Measurements from ENCODE around the gene ATG9B. TPM values are rescaled to one million over a fixed set of nuclear protein-coding genes. Genes with fewer than 3 reads are reported as not detected.

The ATG9B gene
- total RNA-seq, 4 donors from 2014 or later, result 47.6 to 125 (median 59.8) TPM

DNA sequence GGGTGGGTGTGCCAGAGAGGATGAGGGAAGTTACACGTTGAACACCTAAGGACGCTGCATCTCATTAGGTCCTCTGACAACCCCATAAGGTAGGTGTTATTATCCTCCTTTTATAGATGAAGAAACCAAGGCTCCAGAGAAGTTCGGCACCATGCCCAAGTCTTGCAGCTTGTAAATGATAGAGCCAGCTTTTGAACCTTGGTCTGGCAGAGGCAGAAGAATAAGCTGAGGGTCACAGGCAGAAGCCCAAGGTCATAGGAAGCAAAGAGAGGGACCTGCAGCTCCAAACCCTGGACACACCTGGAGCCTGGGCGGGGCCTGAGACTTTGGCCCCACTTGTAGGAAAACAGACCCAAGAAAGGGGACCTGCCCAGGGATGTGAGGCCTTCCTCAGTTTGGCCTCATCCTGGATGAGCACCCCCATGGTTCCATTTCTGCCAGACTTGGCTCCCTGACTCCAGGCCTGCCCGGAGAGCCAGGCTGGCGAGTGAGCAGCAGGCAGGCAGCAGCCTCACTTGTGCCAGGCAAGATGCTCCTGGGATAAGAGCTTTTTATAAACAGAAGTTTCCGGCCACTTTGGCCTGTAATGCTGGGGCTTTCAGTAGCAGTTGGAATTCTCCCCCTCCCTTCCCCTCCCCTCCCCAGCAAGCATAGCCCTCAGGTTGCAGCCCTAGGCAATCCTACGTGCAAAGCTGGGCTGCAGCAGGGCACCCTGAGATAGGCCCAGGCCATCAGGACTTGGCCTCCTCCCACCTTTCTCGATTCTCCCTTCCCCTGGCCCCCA, 48.6 kb downstream of the ATG9B start:
- TF ChIP-seq POLR2A (IDR thresholded peaks at IDR 0.05), result no peak
- TF ChIP-seq CTCF (IDR thresholded peaks at IDR 0.05), result no peak
- DNase-seq (ENCODE audit: low spot score in 2 of 2), result no peak
- WGBS, 2 donors, result 73 to 76% methylated on average over 9 of the region's 9 CpGs
- intact Hi-C loops (cut with DNase I; ENCODE audit: low total_unique reads), result no loop called here
- no peak overlapping the region for H3K4me3 ChIP-seq (ENCODE audit: low read depth, poor library complexity, severe bottlenecking)

GRCh38 chr7:150974468-150975391, 49.6 kb downstream of the ATG9B start:
- 2 to 4% methylated on average over 12 to 51 of the region's 89 CpGs for WGBS, 2 donors
- DNase-seq (ENCODE audit: low spot score in 2 of 2), result no peak
- no peak overlapping the region for H3K4me3 ChIP-seq (ENCODE audit: low read depth, poor library complexity, severe bottlenecking)
- TF ChIP-seq POLR2A (IDR thresholded peaks at IDR 0.05), result no peak
- TF ChIP-seq CTCF (IDR thresholded peaks at IDR 0.05), result no peak
- intact Hi-C loops (cut with DNase I; ENCODE audit: low total_unique reads), result no loop called here

DNA sequence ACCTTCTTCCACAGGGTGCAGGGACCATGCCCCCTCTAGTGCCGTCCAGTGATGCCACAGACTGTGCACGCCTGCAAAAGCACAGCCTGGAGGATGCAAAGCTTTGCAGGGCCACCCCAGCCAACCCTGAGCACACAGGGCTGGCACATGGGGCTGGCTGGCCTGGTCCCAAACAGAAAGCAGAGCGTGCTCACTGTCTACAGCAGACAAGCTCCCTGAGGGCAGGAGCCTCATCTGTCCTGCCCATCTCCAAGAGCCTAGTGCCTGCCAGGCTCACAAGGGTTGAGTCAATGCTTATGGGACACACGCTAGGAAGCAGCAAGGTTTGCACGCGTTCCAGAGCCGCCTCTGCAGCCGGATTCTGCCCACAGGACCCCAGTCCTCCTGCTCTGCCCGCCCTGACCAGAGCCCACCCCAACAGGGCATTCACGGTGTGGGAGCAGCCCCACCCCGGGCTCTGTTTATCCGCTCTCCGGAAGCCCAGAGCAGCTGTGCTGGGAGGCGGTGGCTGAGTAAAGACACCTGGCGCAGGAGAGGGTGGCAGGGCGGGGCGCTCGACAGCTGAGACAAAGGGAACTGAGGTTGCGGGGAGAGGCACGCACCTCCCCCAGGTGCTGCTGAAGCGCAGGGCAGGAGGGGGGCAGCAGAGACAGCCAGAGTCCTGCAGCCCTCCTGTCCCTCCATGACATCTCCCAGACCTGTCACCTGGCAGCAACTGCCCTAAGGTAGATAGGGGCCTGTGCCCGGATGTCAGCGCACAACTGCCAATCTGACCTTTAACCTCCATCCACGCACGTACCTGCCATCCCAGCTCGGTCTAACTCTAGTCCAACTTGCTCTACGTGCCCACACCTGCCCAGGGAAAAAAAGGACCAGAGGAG, 50.5 kb downstream of the ATG9B start:
- DNase-seq (ENCODE audit: low spot score in 2 of 2), result no peak
- TF ChIP-seq POLR2A (IDR thresholded peaks at IDR 0.05) (no peak), CTCF (IDR thresholded peaks at IDR 0.05) (no peak)
- no peak overlapping the region for H3K4me3 ChIP-seq (ENCODE audit: low read depth, poor library complexity, severe bottlenecking)
- intact Hi-C loops (cut with DNase I; ENCODE audit: low total_unique reads), result no loop called here
- WGBS, 2 donors, result 39 to 42% methylated on average over 16 to 25 of the region's 27 CpGs

DNA sequence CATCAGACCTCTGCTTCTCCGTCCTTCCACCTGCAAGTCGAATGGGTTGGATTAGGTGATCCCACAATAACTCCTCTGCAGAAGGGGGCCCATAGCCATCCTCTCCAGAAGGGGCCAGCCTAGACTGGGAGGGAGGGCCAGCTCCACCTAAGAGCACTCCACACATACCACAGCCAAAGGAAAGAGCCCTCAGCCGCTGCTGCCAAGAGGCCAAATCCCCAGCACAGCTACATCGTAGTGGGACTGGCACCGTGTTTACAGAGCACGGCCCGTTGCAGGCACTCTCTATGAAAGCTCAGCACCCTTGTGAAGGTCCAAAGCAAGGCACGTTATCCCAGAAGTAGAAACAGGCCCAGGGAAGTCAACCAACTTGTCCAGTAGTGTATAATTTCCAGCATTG, 51.6 kb downstream of the ATG9B start:
- no peak for DNase-seq (ENCODE audit: low spot score in 2 of 2)
- no peak for TF ChIP-seq POLR2A (IDR thresholded peaks at IDR 0.05)
- TF ChIP-seq CTCF (IDR thresholded peaks at IDR 0.05), result no peak
- intact Hi-C loops (cut with DNase I; ENCODE audit: low total_unique reads), result no loop called here
- H3K4me3 ChIP-seq (ENCODE audit: low read depth, poor library complexity, severe bottlenecking), result no peak overlapping the region
- 80 to 88% methylated on average over 8 of the region's 8 CpGs for WGBS, 2 donors

GRCh38 chr7:150972023-150972468, 52.2 kb downstream of the ATG9B start:
- TF ChIP-seq POLR2A (IDR thresholded peaks at IDR 0.05), result no peak
- no peak for TF ChIP-seq CTCF (IDR thresholded peaks at IDR 0.05)
- DNase-seq (ENCODE audit: low spot score in 2 of 2), result no peak
- 81 to 85% methylated on average over 12 of the region's 12 CpGs for WGBS, 2 donors
- intact Hi-C loops (cut with DNase I; ENCODE audit: low total_unique reads), result no loop called here
- no peak overlapping the region for H3K4me3 ChIP-seq (ENCODE audit: low read depth, poor library complexity, severe bottlenecking)
